NK-92 (cell line): ENCODE results near the gene POLRMT.
"Not testable (repeated sequence)": the region's sequence is repeated elsewhere in the genome, so short reads cannot be mapped to it uniquely, and the experiment has no call there.

Experiments used
- DNase-seq: peaks from one replicate; lab custom pipeline; 2025; ENCODE audit not compliant: unreplicated experiment; lab: John Stamatoyannopoulos, UW

Gene POLRMT

DNA sequence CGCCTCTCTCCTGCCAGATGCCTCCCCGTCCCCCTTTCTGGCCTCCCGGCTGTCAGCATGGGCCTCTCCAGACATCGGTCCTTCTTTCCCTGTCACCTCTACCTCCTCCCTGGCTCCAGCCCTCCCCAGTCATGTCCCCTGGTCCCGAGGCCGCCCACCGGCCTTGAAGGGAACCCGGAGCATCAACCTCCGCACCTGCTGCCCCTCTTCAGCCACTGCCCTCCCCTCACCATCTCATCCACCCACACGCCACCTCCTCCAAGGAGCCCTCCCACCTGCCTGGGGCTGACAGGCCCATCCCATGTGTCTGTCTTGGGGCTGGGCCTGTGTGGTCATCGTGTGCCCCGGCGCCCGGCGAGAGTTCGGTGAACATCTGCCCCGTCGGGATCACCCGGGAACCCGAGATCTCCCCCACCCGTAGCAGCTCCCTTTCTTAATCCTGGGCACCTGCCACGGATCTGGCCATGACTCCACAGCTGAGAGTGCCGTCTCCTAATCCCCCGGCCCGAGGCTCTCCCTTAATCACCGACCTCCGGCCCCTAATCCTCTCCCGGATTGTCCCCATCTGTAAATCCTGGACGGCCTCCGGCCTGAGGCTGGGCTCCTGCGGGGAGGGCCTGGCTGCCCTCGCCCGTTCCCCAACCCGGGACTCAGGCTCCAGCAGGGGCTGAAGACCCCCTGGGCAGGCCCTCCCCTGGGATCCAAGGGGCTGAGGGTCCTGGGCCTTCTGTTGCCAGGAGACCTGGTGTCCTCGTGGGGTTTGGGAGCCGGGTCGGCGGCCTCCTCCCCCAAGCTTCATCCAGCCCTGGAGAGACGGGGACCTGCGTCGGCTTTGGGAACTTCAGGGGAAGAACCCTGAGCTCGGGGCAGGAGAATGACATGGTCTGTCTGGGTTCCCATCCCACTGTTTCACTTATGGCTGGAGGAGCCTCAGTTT is 37.7 kb downstream of the POLRMT start:
- DNase-seq: no peak

DNA sequence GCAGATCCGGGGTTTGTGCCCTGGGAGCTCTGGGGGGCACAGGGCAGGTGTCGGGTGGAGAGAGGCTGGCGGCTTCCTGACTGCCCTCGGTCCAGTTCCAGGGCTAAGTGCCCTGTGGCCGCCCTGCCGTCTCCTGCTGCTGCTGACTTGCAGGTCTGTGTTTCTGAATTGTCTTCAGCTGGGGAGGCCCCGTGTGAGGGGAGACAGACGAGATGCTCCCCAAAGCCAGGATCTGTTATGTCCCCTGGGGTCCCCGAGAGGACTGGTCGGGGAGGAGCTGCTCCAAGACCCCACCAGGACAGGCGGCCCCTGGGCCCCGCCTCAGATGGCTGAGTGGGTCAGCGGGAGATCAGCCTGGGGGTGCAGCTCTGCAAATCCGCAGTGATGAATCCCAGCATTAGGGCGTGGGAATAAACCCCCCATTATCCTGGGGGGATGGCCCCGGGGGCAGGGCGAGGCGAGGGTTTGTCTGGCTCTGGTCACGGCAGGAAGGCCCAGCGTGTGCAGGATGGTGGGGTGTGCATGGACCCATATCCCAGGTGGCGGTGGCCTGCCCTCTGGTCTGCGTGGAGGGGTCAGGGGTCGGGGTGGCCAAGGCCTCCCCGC is 39.0 kb downstream of the POLRMT start:
- DNase-seq: no peak

DNA sequence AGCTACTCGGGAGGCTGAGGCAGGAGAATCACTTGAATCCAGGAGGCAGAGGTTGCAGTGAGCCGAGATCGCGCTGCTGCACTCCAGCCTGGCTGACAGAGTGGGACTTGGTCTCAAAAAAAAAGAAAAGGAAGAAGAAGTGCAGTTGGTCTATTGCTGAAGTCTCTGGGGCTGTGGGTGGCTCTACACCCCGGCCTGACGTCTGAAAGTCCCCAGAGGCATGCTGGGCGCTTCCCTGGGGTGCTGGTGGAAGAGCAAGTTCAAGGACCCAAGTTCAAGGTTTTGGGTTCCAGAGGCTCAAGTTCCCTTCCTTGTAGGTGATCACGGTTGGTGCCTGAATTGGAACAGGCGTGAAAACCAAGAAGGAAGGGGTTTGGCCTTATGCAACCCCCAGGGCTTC is 39.8 kb downstream of the POLRMT start:
- no peak for DNase-seq

DNA sequence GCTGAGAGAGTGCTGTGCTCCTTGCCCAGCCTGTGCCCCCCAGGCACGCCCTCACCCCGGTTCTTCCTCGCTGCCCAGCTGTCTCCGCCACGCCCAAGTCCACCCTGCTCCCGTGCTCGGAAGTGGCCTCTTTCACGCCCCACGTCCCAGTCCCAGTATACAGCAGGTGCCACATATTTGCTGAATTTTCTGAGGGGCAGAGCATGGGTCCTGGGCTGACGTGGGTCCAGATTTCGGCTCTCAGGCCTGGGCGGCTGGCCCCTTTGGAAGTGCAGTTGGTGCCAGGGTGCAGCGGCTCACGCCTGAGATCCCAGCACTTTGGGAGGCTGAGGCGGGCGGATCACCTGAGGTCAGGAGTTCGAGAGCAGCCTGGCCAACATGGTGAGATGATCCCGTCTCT is 40.3 kb downstream of the POLRMT start:
- DNase-seq: no peak

DNA sequence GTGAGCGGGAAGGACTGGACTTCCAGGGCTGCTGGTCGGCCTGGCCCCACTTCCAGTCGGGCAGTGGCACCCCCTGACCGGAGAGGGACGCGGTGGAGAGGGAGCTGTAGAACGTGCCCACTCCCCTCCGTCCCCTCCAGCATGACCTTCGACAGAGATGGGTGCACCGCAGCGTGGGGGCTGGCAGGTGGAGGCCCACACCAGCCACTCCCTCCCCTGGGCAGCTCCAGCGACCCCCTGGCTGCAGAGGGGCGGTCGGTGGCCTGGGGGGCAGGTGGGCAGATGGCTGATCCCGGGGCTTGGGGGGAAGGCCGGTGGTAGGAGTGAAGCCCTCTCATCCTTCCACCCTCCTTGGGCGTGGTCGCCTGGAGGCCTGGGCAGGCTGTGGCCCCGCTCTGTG is 41.2 kb downstream of the POLRMT start:
- no peak for DNase-seq

DNA sequence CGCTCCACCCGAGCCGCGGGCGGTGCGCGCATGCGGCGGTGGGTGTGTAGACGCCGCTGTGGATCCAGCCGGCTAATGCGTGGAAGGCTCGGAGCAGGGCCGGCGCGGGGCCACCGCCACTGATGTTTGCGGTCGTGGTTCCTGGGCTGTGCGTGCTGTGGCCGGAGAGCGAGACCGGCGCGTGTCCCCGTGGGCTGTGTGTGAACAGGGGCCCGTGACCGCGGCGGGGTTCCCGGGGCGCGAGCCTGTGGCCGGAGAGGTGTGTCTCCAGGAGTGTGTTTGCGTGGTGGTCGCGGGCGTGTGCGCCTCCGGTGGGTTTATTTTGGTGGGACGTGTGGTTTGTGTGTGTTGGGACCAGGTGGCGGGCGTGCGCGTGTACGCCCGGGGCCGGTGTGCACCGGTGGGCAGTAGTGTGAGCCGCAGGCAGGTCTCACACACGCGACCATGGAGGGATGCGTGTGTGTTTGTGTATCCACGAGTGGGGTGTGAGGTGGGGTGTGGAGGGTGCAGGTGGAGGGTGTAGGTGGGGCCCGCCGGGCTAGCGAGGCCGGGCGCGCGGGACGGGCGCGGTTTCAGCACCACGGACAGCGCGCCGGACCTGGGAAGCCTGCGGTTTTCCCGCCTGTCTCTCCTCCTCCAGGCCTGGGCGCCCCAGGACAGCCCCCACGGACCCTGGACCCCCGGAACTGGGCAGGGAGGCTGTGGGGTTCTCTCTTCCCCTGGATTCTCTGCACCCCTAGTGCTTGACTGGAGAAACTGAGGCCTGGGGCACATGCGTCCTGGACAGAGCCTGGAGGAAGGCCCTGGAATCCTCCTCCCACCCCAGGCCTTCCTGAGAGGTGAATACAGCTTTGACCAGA is 42.0 kb downstream of the POLRMT start:
- no peak for DNase-seq

DNA sequence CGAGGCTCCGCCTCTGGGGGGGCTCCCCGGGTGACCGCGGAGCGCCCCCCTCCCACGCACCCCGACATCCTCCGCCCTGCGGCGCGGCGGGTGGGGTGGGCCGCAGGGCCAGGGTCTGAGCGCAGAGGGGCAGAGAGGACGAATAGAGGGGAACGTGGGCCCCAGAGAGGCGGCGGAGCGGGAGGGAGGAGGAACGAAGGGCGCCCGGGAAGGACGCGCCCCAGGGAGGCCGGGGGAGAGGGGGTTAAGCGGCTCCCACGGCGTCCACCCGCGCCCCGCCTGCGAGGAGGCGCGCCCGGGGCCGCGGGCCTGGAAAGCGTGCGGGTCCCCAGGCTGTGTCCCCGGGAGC is 42.6 kb downstream of the POLRMT start:
- no peak for DNase-seq

DNA sequence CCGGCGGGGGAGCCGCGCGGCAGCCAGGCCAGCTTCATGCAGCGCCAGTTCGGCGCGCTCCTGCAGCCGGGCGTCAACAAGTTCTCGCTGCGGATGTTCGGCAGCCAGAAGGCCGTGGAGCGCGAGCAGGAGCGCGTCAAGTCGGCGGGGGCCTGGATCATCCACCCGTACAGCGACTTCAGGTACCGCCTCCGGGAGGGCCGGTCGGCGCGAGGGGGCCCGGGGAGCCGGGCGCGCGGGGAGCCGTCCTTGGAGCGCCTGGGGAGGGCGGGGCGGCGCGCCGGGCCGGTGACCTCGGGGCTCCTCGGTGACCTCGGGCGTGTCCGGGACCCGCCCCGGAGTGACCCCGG is 43.0 kb downstream of the POLRMT start:
- no peak for DNase-seq

DNA sequence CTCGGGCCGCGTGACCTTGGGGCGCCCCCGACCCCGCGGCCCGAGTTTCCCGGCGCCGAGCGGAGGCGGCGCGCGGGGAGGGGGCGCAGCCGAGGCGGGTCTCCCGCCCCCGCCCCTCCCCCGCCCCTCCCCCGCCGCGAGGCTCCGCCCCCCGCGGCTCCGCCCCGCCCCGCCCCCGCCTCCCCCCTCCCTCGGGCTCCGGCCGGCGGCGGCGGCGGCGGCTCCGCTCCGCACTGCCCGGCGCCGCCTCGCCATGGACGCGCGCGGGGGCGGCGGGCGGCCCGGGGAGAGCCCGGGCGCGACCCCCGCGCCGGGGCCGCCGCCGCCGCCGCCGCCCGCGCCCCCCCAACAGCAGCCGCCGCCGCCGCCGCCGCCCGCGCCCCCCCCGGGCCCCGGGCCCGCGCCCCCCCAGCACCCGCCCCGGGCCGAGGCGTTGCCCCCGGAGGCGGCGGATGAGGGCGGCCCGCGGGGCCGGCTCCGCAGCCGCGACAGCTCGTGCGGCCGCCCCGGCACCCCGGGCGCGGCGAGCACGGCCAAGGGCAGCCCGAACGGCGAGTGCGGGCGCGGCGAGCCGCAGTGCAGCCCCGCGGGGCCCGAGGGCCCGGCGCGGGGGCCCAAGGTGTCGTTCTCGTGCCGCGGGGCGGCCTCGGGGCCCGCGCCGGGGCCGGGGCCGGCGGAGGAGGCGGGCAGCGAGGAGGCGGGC is 43.5 kb downstream of the POLRMT start, which contains the start of gene HCN2:
Gene HCN2 (plus strand): TSS at position 189 of the 703 bp plus-strand sequence. CDS start 65 bp downstream, at position 254.
- DNase-seq: no peak

DNA sequence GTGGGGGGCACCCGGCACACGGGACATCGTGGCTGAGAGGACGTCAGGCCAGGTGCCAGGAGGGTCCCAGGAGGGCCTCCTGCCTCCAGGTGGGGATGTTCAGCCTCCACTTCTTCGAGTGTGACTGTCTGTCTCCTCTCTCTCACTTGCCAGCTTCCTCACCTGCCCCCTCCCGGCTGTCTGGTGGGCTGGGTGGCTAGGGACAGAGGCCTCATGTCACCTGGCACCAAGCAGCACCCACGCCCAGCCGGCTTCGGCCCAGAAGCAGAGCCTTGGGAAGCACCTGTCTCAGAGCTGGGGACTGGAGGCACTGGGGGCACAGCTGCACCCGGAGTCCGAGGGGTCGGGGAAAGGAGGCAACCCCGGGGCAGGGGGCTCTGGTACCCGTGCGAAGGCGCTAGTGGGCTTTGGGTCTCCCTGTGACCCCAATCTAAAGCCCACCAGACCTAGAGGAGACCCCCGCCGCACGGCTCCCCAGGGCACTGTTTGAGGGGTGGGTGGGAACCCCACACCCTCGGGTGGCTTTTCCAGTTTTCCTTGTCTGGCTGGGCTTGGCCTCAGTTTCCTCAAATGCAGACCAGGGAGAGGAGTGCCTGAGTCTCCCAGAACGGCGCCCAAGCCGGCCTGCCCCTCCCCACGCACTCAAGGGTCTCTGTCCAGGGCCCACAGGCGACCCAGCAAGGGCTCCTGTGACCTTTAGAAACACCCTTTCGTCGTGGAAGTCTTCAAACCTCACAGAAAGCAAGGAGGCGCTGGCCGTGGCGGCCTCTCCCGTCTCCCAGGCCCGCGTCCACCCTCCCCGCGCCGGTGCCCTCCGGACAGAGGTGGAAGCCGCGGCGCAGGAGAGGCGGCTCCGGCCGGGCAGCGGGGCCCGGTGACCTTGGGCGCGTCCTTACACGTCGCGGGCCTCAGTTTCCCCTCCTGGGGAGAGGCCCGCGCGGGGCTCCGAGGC is 44.3 kb downstream of the POLRMT start:
- DNase-seq: no peak

DNA sequence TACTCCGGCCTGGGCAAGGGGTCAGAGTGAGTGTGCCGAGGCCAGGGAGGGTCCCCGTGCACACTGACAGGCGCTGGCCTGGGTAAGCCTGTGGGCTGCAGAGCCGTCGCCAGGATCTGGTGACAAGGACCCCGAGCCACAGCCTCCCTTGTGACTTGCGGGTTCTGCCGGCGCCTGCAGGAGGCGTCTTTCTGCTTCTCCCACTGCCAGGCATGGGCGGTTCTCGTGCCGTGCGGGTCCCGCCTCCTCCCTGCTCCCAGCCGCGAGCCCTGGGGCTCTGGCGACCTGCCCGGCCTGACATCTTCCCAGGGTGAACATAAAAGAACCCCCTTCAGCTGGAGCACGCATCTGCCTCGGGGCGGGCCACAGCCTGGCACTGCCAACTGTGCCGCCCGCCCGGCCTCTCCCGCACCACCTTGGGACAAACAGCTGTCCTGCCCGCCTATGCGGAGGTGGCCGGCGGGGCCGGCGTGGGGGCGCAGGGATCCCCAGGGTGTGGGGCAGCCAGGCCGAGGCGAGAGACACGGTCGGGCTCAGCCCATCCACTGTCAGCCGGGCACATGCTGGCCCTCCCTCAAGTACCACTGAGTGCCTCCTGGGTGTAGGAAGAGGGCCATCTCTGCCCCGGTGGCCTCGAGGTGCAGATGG is 45.1 kb downstream of the POLRMT start:
- no peak for DNase-seq

DNA sequence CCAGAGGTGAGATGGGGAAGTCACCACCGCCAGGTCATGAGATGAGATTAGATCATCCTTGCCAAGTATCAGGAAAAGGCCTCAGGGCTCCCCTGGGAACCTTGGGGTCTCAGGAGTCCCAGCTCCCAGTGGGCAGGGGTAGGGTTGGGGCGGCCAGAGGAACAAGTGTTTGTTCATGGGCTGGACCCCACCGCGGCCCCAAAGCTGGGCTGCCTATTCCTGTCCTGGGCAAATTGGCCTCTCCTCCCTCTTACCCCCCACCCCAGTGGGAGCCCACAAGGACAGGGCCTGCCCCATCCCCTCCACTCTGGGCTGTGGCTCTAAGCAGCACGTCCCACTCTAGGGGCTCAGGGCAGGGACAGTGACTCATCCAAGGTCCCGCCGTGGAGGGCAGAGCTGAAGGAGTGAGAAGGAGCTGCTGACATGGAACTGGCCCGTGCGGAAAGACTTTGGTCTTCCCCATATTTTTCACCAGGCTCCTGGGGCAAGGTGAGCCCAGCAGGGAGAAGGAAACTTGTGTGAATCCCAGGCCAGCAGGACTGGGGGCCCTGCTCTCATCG is 47.7 kb downstream of the POLRMT start:
- no peak for DNase-seq

DNA sequence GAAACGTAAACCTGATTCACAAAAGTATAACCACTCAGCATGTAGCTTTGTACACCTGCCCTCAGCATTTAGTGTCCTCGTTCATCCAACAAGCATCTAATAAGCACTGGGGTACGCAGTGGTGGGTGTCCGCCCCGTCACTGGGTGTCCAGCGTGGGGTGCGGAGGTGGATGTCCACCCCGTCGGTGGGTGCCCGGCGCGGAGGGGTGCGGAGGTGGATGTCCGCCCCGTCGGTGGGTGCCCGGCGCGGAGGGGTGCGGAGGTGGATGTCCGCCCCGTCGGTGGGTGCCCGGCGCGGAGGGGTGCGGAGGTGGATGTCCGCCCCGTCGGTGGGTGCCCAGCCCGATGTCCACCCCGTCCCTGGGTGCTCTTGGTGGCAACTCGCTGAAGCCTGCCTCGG is 48.2 kb downstream of the POLRMT start:
- DNase-seq: not testable (repeated sequence)

DNA sequence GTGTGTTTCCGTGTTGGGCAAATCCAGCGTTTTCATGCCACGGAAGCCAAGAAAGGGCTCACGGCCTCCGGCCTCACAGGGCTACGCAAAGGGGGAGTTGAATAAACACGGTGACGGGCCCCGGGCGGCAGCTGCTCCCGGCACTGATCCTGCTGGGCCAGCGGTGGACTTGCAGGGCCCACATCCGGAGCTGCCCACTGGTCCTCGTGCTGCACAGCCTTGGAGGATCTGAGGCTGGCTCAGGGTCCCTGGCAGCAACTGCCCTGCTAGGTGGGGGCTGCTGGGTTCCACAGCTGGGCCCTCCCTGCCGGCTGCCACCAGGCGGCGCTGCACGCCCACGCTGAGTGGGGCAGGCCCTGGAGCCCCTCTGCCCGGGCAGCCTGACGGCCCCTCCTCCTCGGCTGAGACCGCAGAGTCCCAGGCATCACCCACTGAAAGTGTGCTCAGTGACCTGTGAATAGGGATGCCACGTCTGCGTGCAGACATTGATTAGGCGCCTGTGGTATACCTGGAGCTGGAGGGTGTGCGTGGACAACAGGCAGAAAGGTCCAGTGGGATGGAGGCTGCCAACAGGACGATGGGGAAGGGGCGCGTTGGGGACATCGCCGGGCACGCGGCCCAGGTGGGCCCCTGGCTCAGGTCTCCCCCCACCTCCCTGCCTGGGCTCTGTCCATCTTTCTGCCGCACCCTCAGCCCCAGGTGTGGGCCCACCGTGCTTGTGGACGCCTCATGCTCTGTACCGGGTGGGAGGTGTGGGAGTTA is 48.9 kb downstream of the POLRMT start:
- no peak for DNase-seq

DNA sequence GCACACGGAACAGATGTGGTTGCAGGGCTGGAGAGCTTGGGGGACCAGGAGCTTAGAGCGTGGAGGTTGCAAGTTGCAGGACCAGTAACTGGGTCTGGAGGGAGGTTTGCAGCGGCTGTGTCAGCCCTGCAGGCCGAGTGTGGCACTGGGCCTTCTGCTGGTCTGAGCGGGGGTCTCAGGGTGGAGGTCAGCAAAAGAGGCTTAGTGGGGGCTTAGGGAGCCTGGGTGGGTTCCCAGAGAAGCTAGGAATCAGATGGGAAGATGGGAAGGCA is 49.4 kb downstream of the POLRMT start:
- DNase-seq: no peak

DNA sequence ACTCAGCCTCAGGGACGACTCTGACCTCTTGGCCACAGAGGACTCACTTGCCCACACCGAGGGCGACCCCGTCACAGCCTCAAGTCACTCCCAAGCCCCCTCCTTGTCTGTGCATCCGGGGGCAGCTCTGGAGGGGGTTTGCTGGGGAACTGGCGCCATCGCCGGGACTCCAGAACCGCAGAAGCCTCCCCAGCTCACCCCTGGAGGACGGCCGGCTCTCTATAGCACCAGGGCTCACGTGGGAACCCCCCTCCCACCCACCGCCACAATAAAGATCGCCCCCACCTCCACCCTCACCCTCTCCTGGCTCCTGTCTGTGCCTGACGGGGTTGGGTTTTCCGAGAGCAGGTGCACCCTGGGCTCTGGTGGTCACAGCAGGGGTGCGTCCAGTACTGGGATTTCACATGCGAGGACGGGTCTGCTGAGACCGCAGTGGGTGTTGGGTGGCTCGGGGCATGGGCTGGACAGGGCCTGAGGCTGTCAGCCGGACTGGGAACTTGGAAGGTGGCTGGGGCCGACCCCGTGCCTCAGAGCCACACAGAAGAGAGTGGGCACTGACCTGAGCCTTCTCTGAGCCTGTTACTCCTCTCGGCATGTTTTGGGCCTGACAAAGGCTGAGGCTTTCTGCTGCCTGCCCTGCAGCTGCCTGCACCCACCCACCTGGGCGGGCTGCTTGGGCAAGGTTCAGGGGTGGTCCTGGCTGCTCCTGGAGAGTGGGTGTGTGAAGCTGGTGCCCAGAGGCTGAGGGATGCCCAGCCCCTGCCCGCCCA is 50.0 kb downstream of the POLRMT start:
- no peak for DNase-seq

DNA sequence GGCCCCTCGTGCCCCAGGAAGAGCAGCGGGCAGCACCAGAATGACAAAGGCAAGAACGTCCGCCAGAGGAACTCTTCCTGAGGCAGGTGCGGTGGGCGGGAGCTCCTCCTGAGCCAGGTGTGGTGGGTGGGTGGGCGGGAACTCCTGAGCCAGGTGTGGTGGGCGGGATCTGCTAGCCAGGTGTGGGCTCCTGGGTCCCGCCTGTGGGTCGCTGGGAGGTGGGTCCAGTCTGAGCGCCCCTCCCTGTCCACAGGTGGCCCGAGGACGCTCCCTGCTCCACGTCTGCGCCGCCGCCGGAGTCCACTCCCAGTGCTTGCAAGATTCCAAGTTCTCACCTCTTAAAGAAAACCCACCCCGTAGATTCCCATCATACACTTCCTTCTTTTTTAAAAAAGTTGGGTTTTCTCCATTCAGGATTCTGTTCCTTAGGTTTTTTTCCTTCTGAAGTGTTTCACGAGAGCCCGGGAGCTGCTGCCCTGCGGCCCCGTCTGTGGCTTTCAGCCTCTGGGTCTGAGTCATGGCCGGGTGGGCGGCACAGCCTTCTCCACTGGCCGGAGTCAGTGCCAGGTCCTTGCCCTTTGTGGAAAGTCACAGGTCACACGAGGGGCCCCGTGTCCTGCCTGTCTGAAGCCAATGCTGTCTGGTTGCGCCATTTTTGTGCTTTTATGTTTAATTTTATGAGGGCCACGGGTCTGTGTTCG is 50.7 kb downstream of the POLRMT start:
- DNase-seq: no peak
